ENCODE results near the gene NAIP.
"Not testable (repeated sequence)": the region's sequence is repeated elsewhere in the genome, so short reads cannot be mapped to it uniquely, and the experiment has no call there.

- TF ChIP-seq CTCF (conservative IDR thresholded peaks at IDR 0.05; ENCODE audit: low read depth, low read length); MXI1 (IDR thresholded peaks at IDR 0.05; ENCODE audit: borderline replicate concordance, low read depth, low read length); POLR2A (IDR thresholded peaks at IDR 0.05; ENCODE audit: low read depth, low read length); NFE2L2 (IDR thresholded peaks at IDR 0.05; ENCODE audit: low read depth, low read length); SMC3 (IDR thresholded peaks at IDR 0.05; ENCODE audit: low read depth, low read length); MAZ (IDR thresholded peaks at IDR 0.05; ENCODE audit: borderline replicate concordance, low read depth, low read length): not testable (repeated sequence)
Measured at GRCh38 chr5:71031046-71031776, 6.1 kb upstream of the NAIP start.

Data from IMR-90 (cell line).